Measurements from ENCODE around the gene TRPC1.
"Not testable (repeated sequence)": the region's sequence is repeated elsewhere in the genome, so short reads cannot be mapped to it uniquely, and the experiment has no call there.

Gene TRPC1

DNA sequence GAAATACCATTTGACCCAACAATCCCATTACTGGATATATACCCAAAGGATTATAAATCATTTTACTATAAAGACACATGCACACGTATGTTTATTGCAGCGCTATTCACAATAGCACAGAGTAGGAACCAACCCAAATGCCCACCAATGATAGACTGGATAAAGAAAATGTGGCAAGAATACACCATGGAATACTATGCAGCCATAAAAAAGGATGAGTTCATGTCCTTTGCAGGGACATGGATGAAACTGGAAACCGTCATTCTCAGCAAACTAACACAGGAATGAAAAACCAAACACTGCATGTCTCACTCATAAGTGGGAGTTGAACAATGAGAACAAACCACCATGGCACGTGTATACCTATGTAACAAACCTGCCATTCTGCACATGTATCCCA, 26.7 kb downstream of the TRPC1 start:
- H3K4me3 ChIP-seq (ENCODE audit: low read length in 2 of 2); H3K27me3 ChIP-seq (ENCODE audit: control insufficient read depth in 1 of 2, insufficient read depth in 2 of 2, low read length in 2 of 2); H3K36me3 ChIP-seq (ENCODE audit: control insufficient read depth in 2 of 2, insufficient read depth in 2 of 2, low read length in 2 of 2); H3K4me1 ChIP-seq (ENCODE audit: control insufficient read depth, insufficient read depth, low read length); H3K9me3 ChIP-seq (ENCODE audit: control insufficient read depth in 2 of 2, low read length in 2 of 2); H3K9ac ChIP-seq (ENCODE audit: low read length in 2 of 2); H3K27ac ChIP-seq (ENCODE audit: low read length): not testable (repeated sequence)

DNA sequence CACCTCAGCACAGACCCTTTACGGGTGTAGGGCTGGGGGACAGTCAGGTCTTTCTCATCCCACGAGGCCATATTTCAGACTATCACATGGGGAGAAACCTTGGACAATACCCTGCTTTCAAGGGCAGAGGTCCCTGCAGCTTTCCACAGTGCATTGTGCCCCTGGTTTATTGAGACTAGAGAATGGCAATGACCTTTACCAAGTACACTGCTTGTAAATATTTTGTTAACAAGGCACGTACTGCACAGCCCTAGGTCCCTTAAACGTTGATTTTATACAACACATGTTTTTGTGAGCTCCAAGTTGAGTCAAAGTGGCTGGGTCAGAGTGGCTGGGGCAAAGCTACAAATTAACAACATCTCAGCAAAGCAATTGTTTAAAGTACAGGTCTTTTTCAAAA, 28.8 kb downstream of the TRPC1 start:
- H3K4me1 ChIP-seq (ENCODE audit: control insufficient read depth, insufficient read depth, low read length); H3K4me3 ChIP-seq (ENCODE audit: low read length in 2 of 2); H3K27me3 ChIP-seq (ENCODE audit: control insufficient read depth in 1 of 2, insufficient read depth in 2 of 2, low read length in 2 of 2): not testable (repeated sequence)

DNA sequence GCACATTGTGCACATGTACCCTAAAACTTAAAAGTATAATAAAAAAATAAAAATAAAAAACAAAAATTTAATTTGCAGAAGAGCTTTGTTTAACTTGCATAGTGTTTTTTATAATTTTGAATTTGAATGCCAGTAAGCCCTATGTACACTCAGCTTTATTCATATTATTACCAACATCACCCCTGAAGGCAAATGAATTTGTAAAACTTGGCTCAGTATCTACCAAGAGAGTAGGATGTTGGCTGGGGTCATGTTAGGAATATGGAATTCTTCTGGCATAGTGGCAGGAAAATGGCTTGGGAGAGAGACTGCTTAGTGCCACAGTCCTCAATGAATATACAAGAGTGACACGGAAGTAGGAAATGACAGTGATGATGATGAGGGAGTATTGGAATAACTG, 30.7 kb downstream of the TRPC1 start:
- Histone ChIP-seq H3K27me3 (ENCODE audit: control insufficient read depth in 1 of 2, insufficient read depth in 2 of 2, low read length in 2 of 2) (no peaks in the 10 kb centered on the region), H3K4me3 (ENCODE audit: low read length in 2 of 2) (no peak overlapping the region), H3K9me3 (ENCODE audit: control insufficient read depth in 2 of 2, low read length in 2 of 2) (no peaks in the 10 kb centered on the region), H3K36me3 (ENCODE audit: control insufficient read depth in 2 of 2, insufficient read depth in 2 of 2, low read length in 2 of 2) (no peaks in the 10 kb centered on the region), H3K9ac (ENCODE audit: low read length in 2 of 2) (no peak overlapping the region), H3K27ac (ENCODE audit: low read length) (no peak overlapping the region), H3K4me1 (ENCODE audit: control insufficient read depth, insufficient read depth, low read length) (no peaks in the 10 kb centered on the region)

More for the DNA sequence above, 28.8 kb downstream of the TRPC1 start:
- H3K9me3 ChIP-seq (ENCODE audit: control insufficient read depth in 2 of 2, low read length in 2 of 2); H3K9ac ChIP-seq (ENCODE audit: low read length in 2 of 2); H3K27ac ChIP-seq (ENCODE audit: low read length); H3K36me3 ChIP-seq (ENCODE audit: control insufficient read depth in 2 of 2, insufficient read depth in 2 of 2, low read length in 2 of 2): not testable (repeated sequence)

DNA sequence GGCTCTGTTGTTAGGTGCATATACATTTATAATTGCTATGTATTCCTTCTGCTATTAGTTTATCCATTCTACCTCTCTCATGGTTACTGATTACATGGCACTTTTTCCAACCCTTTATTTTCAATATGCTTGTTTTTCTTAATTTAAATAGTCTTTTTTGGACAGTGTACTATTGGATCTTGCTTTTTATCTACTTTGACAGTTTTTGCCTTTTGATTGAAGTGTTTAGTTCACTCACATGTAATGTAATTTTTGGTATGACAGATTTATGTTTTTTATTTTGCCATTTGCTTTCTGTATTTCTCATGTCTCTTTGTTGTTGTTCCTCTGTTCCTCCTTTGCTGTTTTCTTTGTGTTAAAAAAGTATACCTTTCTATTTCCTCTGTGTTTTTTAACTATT, 44.5 kb downstream of the TRPC1 start:
- Histone ChIP-seq H3K9me3 (ENCODE audit: control insufficient read depth in 2 of 2, low read length in 2 of 2) (no peaks in the 10 kb centered on the region), H3K36me3 (ENCODE audit: control insufficient read depth in 2 of 2, insufficient read depth in 2 of 2, low read length in 2 of 2) (no peaks in the 10 kb centered on the region), H3K27me3 (ENCODE audit: control insufficient read depth in 1 of 2, insufficient read depth in 2 of 2, low read length in 2 of 2) (no peaks in the 10 kb centered on the region), H3K4me3 (ENCODE audit: low read length in 2 of 2) (no peak overlapping the region), H3K27ac (ENCODE audit: low read length) (no peak overlapping the region), H3K4me1 (ENCODE audit: control insufficient read depth, insufficient read depth, low read length) (no peaks in the 10 kb centered on the region), H3K9ac (ENCODE audit: low read length in 2 of 2) (no peak overlapping the region)

DNA sequence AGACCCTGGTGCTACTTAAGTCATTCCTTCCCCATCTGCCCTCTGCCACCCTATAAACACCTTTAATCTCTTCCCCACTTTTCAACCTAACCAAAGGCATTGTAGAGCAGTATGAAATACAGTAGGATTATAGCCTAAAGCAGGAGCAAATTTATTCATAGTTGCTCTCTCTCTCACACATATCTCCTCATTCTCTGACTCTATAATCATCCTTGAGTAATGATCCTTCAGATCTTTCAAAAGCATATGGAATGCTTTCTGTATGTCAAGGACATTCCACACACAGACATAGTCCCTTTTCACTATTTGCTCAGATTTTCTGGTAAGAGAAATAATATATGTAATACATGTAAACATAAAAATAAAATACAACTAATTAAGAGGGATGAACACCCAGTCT, 54.1 kb downstream of the TRPC1 start:
- Histone ChIP-seq H3K36me3 (ENCODE audit: control insufficient read depth in 2 of 2, insufficient read depth in 2 of 2, low read length in 2 of 2) (peaks cover 2 to 5% of the 10 kb centered on the region in 2 donors), H3K9ac (ENCODE audit: low read length in 2 of 2) (no peak overlapping the region), H3K27me3 (ENCODE audit: control insufficient read depth in 1 of 2, insufficient read depth in 2 of 2, low read length in 2 of 2) (no peaks in the 10 kb centered on the region), H3K27ac (ENCODE audit: low read length) (no peak overlapping the region), H3K9me3 (ENCODE audit: control insufficient read depth in 2 of 2, low read length in 2 of 2) (no peaks in the 10 kb centered on the region), H3K4me3 (ENCODE audit: low read length in 2 of 2) (no peak overlapping the region), H3K4me1 (ENCODE audit: control insufficient read depth, insufficient read depth, low read length) (no peaks in the 10 kb centered on the region)

DNA sequence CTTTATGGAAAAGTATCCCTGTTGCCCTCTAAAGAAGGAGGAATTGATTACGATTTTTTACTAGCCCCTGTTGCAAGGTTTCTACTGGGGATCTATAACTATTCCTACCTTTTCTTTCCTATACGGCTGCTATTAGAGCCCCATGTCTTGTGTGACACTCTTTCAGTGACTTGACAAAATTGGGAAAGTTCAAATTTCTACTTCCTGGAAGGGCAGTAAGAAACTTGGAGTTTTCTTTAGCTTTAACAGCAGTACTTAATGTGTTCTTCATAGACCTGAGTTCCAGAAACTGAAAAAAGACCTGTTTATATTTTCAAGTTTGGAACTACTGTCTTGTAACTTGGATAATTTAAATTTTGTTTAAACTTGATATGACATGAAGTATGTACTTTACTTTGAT, 54.7 kb downstream of the TRPC1 start:
- no peak overlapping the region for H3K27ac ChIP-seq (ENCODE audit: low read length)
- no peaks in the 10 kb centered on the region for H3K9me3 ChIP-seq (ENCODE audit: control insufficient read depth in 2 of 2, low read length in 2 of 2)
- peaks cover 2 to 5% of the 10 kb centered on the region in 2 donors for H3K36me3 ChIP-seq (ENCODE audit: control insufficient read depth in 2 of 2, insufficient read depth in 2 of 2, low read length in 2 of 2)
- no peaks in the 10 kb centered on the region for H3K27me3 ChIP-seq (ENCODE audit: control insufficient read depth in 1 of 2, insufficient read depth in 2 of 2, low read length in 2 of 2)
- no peaks in the 10 kb centered on the region for H3K4me1 ChIP-seq (ENCODE audit: control insufficient read depth, insufficient read depth, low read length)
- no peak overlapping the region for H3K4me3 ChIP-seq (ENCODE audit: low read length in 2 of 2)
- H3K9ac ChIP-seq (ENCODE audit: low read length in 2 of 2), result no peak overlapping the region

DNA sequence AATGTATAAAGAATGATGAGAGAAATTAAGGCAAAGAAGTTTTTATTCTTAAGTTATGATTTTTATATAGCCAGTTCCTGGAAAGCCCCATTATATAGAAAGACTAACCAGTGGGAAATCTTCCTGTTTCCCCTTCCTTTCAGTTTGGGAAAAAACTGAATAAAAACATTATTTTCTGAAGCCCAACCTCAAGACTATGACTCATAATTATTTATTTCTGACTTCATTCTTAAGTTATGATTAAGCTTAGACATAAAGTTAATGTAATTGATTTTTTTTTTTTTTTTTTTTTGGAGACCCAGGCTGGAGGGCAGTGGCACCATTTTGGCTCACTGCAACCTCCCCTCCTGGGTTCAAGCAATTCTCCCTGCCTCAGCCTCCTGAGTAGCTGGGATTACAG, 55.8 kb downstream of the TRPC1 start:
- H3K9ac ChIP-seq (ENCODE audit: low read length in 2 of 2), result no peak overlapping the region
- H3K4me1 ChIP-seq (ENCODE audit: control insufficient read depth, insufficient read depth, low read length), result no peaks in the 10 kb centered on the region
- H3K36me3 ChIP-seq (ENCODE audit: control insufficient read depth in 2 of 2, insufficient read depth in 2 of 2, low read length in 2 of 2), result peaks cover 2 to 5% of the 10 kb centered on the region in 2 donors
- H3K4me3 ChIP-seq (ENCODE audit: low read length in 2 of 2), result no peak overlapping the region
- H3K27ac ChIP-seq (ENCODE audit: low read length), result no peak overlapping the region
- no peaks in the 10 kb centered on the region for H3K27me3 ChIP-seq (ENCODE audit: control insufficient read depth in 1 of 2, insufficient read depth in 2 of 2, low read length in 2 of 2)
- H3K9me3 ChIP-seq (ENCODE audit: control insufficient read depth in 2 of 2, low read length in 2 of 2), result no peaks in the 10 kb centered on the region

DNA sequence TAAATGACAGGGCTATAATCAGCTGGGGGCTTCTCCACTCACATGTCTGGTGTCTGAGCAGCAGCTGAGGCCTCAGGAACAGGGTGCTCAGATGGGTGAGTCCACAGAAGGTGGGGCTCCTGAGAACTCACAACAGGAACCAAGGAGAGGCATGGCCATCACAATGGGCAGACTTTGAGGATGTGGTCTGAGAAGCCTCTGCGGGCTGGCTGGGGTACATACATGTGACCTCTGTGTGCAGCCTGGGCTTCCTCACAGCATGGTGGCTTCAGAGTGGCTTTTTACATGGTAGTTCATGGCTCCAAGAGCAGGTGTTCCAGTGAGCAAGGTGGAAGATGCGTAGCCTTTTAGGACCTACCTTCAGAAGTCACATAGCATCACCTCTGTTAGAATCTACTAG, 58.8 kb downstream of the TRPC1 start:
- H3K9me3 ChIP-seq (ENCODE audit: control insufficient read depth in 2 of 2, low read length in 2 of 2), result no peaks in the 10 kb centered on the region
- no peak overlapping the region for H3K9ac ChIP-seq (ENCODE audit: low read length in 2 of 2)
- H3K27me3 ChIP-seq (ENCODE audit: control insufficient read depth in 1 of 2, insufficient read depth in 2 of 2, low read length in 2 of 2), result no peaks in the 10 kb centered on the region
- H3K27ac ChIP-seq (ENCODE audit: low read length), result no peak overlapping the region
- peaks cover 2 to 5% of the 10 kb centered on the region in 2 donors for H3K36me3 ChIP-seq (ENCODE audit: control insufficient read depth in 2 of 2, insufficient read depth in 2 of 2, low read length in 2 of 2)
- no peak overlapping the region for H3K4me3 ChIP-seq (ENCODE audit: low read length in 2 of 2)
- no peaks in the 10 kb centered on the region for H3K4me1 ChIP-seq (ENCODE audit: control insufficient read depth, insufficient read depth, low read length)

DNA sequence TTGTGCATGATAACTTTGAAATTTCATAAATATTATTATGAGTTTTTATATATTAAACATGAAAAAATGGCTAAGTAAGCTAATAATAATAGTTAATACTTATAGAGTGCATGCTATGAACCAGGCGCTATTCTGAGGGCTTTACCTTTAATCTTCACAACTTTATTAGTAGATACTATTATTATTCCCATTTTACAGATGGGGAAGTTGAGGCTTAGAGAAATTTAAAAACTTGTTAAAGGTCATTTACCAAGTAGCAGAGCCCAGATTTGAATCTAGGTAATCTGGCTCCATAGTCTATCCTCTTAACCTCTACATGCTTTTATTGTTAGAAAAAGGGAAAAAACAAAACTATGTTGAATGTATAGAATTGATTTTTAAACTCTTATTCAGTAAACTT, 60.4 kb downstream of the TRPC1 start:
- no peaks in the 10 kb centered on the region for H3K27me3 ChIP-seq (ENCODE audit: control insufficient read depth in 1 of 2, insufficient read depth in 2 of 2, low read length in 2 of 2)
- H3K36me3 ChIP-seq (ENCODE audit: control insufficient read depth in 2 of 2, insufficient read depth in 2 of 2, low read length in 2 of 2), result peaks cover 2 to 5% of the 10 kb centered on the region in 2 donors
- H3K27ac ChIP-seq (ENCODE audit: low read length), result no peak overlapping the region
- H3K4me1 ChIP-seq (ENCODE audit: control insufficient read depth, insufficient read depth, low read length), result no peaks in the 10 kb centered on the region
- no peaks in the 10 kb centered on the region for H3K9me3 ChIP-seq (ENCODE audit: control insufficient read depth in 2 of 2, low read length in 2 of 2)
- no peak overlapping the region for H3K4me3 ChIP-seq (ENCODE audit: low read length in 2 of 2)
- no peak overlapping the region for H3K9ac ChIP-seq (ENCODE audit: low read length in 2 of 2)

DNA sequence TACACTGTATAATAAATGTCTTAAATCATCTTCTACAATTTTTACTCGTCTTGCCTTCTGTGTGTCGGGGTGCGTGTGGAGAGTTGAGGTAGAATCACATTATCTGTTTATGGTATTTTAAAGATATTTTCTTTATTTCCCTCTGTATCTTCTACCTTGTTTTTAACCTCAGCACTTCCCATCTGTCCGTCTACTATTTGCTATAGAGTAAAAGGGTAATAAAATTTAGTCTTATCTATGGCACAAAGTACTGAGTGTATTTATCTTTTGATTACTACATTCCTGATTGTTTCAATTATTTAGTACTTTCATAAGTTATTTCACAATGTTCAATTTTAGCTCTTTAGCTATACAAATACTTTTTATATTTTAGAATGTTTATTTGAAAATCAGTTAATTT, 62.2 kb downstream of the TRPC1 start:
- H3K27ac ChIP-seq (ENCODE audit: low read length), result no peak overlapping the region
- no peak overlapping the region for H3K4me3 ChIP-seq (ENCODE audit: low read length in 2 of 2)
- peaks cover 2 to 5% of the 10 kb centered on the region in 2 donors for H3K36me3 ChIP-seq (ENCODE audit: control insufficient read depth in 2 of 2, insufficient read depth in 2 of 2, low read length in 2 of 2)
- H3K9me3 ChIP-seq (ENCODE audit: control insufficient read depth in 2 of 2, low read length in 2 of 2), result no peaks in the 10 kb centered on the region
- H3K4me1 ChIP-seq (ENCODE audit: control insufficient read depth, insufficient read depth, low read length), result no peaks in the 10 kb centered on the region
- H3K9ac ChIP-seq (ENCODE audit: low read length in 2 of 2), result no peak overlapping the region
- H3K27me3 ChIP-seq (ENCODE audit: control insufficient read depth in 1 of 2, insufficient read depth in 2 of 2, low read length in 2 of 2), result no peaks in the 10 kb centered on the region

DNA sequence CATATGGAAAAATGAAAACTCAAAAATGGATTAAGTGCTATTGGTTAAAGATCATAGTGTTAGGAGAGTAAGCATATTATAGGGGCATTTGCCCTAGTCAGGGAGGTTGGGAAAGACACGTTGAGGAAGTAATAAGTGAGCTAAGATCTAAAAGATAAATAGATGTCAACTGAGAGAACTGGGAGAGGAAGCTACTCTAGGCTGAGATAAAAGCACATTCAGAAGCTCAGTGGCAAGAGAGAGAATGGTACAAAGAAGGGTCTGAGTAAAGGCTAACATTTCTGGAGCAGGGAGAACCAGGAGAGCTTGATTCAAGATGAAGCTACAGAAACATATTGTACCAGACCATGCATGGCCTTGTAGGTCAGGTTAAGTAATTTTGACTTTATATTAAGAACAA, 63.9 kb downstream of the TRPC1 start:
- Histone ChIP-seq H3K36me3 (ENCODE audit: control insufficient read depth in 2 of 2, insufficient read depth in 2 of 2, low read length in 2 of 2) (peaks cover under 1 to 3% of the 10 kb centered on the region in 2 donors), H3K9me3 (ENCODE audit: control insufficient read depth in 2 of 2, low read length in 2 of 2) (no peaks in the 10 kb centered on the region), H3K9ac (ENCODE audit: low read length in 2 of 2) (no peak overlapping the region), H3K4me1 (ENCODE audit: control insufficient read depth, insufficient read depth, low read length) (no peaks in the 10 kb centered on the region), H3K4me3 (ENCODE audit: low read length in 2 of 2) (no peak overlapping the region), H3K27ac (ENCODE audit: low read length) (no peak overlapping the region), H3K27me3 (ENCODE audit: control insufficient read depth in 1 of 2, insufficient read depth in 2 of 2, low read length in 2 of 2) (no peaks in the 10 kb centered on the region)

DNA sequence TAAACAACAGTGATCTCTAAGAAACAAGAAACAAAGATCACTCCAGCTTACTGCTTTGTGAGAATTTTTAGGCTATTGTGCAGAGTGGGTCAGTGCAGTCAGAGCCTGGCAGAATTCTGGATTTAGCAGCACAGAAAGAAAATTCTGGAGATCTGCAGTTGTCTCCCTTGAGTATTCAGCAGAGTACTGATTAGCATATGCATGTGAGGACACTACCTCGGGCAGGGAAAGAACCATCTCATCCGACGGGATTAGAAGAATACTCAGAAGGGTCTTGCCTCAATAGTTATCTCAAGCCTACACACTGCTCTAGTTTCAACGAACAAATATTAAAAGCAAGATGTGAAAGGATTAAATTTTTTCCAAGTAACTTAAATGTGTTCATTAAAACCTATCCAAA, 70.7 kb downstream of the TRPC1 start:
- H3K9ac ChIP-seq (ENCODE audit: low read length in 2 of 2), result no peak overlapping the region
- H3K36me3 ChIP-seq (ENCODE audit: control insufficient read depth in 2 of 2, insufficient read depth in 2 of 2, low read length in 2 of 2), result no peaks in the 10 kb centered on the region
- no peaks in the 10 kb centered on the region for H3K27me3 ChIP-seq (ENCODE audit: control insufficient read depth in 1 of 2, insufficient read depth in 2 of 2, low read length in 2 of 2)
- no peaks in the 10 kb centered on the region for H3K4me1 ChIP-seq (ENCODE audit: control insufficient read depth, insufficient read depth, low read length)
- H3K27ac ChIP-seq (ENCODE audit: low read length), result no peak overlapping the region
- no peak overlapping the region for H3K4me3 ChIP-seq (ENCODE audit: low read length in 2 of 2)
- no peaks in the 10 kb centered on the region for H3K9me3 ChIP-seq (ENCODE audit: control insufficient read depth in 2 of 2, low read length in 2 of 2)

All from stomach smooth muscle (tissue), 2 donors.